ENCODE measurements around the gene RMRP. TPM values are rescaled to one million over a fixed set of nuclear protein-coding genes. Genes with fewer than 3 reads are reported as not detected.

The RMRP gene
- 30.5 TPM for polyA plus RNA-seq

GRCh38 chr9:35657546-35658136 is at the start of gene RMRP:
RMRP (minus strand) TSS chr9:35658019.
- Mint-ChIP-seq H3K27me3 (peaks cover 2% of the 10 kb centered on the region), H3K4me3 (peak within 1 kb of the TSS; percentile 87 to 96 (median 92)), H3K4me1 (peaks cover 39 to 63% (median 48%) of the 10 kb centered on the region in 3 donors), H3K9me3 (peaks cover 0 to 5% (median 0%) of the 10 kb centered on the region in 3 donors), H3K36me3 (peaks cover 2% of the 10 kb centered on the region), H3K27ac (peak within 1 kb of the TSS; percentile 99 to 100 (median 100))

GRCh38 chr9:35706951-35707350 is 49.1 kb upstream of the RMRP start:
- H3K4me1 Mint-ChIP-seq, result peaks cover 0 to 4% (median 0%) of the 10 kb centered on the region in 3 donors
- no peaks in the 10 kb centered on the region for H3K9me3 Mint-ChIP-seq
- H3K36me3 Mint-ChIP-seq, result peaks cover 3% of the 10 kb centered on the region
- no peak overlapping the region for H3K27ac Mint-ChIP-seq
- H3K27me3 Mint-ChIP-seq, result no peaks in the 10 kb centered on the region
- no peak overlapping the region for H3K4me3 Mint-ChIP-seq

GRCh38 chr9:35705836-35706430 is 48.1 kb upstream of the RMRP start:
- H3K4me1 Mint-ChIP-seq, result peaks cover 0 to 4% (median 0%) of the 10 kb centered on the region in 3 donors

GRCh38 chr9:35705372-35705771 is 47.6 kb upstream of the RMRP start:
- Mint-ChIP-seq H3K27me3 (no peaks in the 10 kb centered on the region), H3K27ac (no peak overlapping the region), H3K4me1 (peaks cover 0 to 4% (median 0%) of the 10 kb centered on the region in 3 donors), H3K4me3 (no peak overlapping the region), H3K36me3 (peaks cover 3% of the 10 kb centered on the region), H3K9me3 (no peaks in the 10 kb centered on the region)

More at GRCh38 chr9:35705836-35706430, 48.1 kb upstream of the RMRP start:
- H3K36me3 Mint-ChIP-seq, result peaks cover 3% of the 10 kb centered on the region
- no peaks in the 10 kb centered on the region for H3K27me3 Mint-ChIP-seq
- no peak overlapping the region for H3K4me3 Mint-ChIP-seq
- no peak overlapping the region for H3K27ac Mint-ChIP-seq
- H3K9me3 Mint-ChIP-seq, result no peaks in the 10 kb centered on the region

GRCh38 chr9:35703906-35704672 is 46.3 kb upstream of the RMRP start:
- Mint-ChIP-seq H3K4me1 (peaks cover 0 to 4% (median 0%) of the 10 kb centered on the region in 3 donors), H3K9me3 (no peaks in the 10 kb centered on the region), H3K27ac (no peak overlapping the region), H3K4me3 (no peak overlapping the region), H3K27me3 (no peaks in the 10 kb centered on the region), H3K36me3 (peaks cover 3% of the 10 kb centered on the region)

GRCh38 chr9:35702696-35703095 is 44.9 kb upstream of the RMRP start:
- Mint-ChIP-seq H3K27me3 (no peaks in the 10 kb centered on the region), H3K9me3 (no peaks in the 10 kb centered on the region), H3K36me3 (peaks cover 1% of the 10 kb centered on the region), H3K27ac (peak overlapping the region in 1 of 3 donors; percentile 54), H3K4me3 (no peak overlapping the region), H3K4me1 (peaks cover 0 to 4% (median 0%) of the 10 kb centered on the region in 3 donors)

GRCh38 chr9:35700942-35701341 is 43.1 kb upstream of the RMRP start:
- Mint-ChIP-seq H3K27ac (no peak overlapping the region), H3K4me3 (no peak overlapping the region), H3K9me3 (no peaks in the 10 kb centered on the region), H3K36me3 (peaks cover 1% of the 10 kb centered on the region), H3K4me1 (peaks cover 6% of the 10 kb centered on the region in 3 donors), H3K27me3 (no peaks in the 10 kb centered on the region)

GRCh38 chr9:35700031-35700430 is 42.2 kb upstream of the RMRP start:
- H3K27me3 Mint-ChIP-seq, result no peaks in the 10 kb centered on the region
- peaks cover 6% of the 10 kb centered on the region in 3 donors for H3K4me1 Mint-ChIP-seq
- no peaks in the 10 kb centered on the region for H3K9me3 Mint-ChIP-seq
- H3K27ac Mint-ChIP-seq, result no peak overlapping the region
- peaks cover 1% of the 10 kb centered on the region for H3K36me3 Mint-ChIP-seq
- no peak overlapping the region for H3K4me3 Mint-ChIP-seq

- Mint-ChIP-seq H3K27ac (peak overlapping the region in 1 of 3 donors; percentile 82), H3K36me3 (no peaks in the 10 kb centered on the region), H3K27me3 (no peaks in the 10 kb centered on the region), H3K4me3 (no peak overlapping the region), H3K4me1 (peaks cover 4 to 8% (median 6%) of the 10 kb centered on the region in 3 donors), H3K9me3 (no peaks in the 10 kb centered on the region)
Observed at GRCh38 chr9:35698231-35698630, 40.4 kb upstream of the RMRP start.

- H3K27ac Mint-ChIP-seq, result peak overlapping the region in 1 of 3 donors; percentile 85
Observed at GRCh38 chr9:35697486-35697885, 39.7 kb upstream of the RMRP start.

GRCh38 chr9:35696520-35697215 is 38.8 kb upstream of the RMRP start:
- peaks cover 5 to 10% (median 6%) of the 10 kb centered on the region in 3 donors for H3K4me1 Mint-ChIP-seq
- H3K9me3 Mint-ChIP-seq, result no peaks in the 10 kb centered on the region
- H3K27me3 Mint-ChIP-seq, result no peaks in the 10 kb centered on the region
- H3K27ac Mint-ChIP-seq, result peak overlapping the region in 2 of 3 donors; percentile 46 to 85
- no peaks in the 10 kb centered on the region for H3K36me3 Mint-ChIP-seq
- peak overlapping the region in 1 of 4 donors; percentile 5 for H3K4me3 Mint-ChIP-seq

More at GRCh38 chr9:35697486-35697885, 39.7 kb upstream of the RMRP start:
- no peaks in the 10 kb centered on the region for H3K9me3 Mint-ChIP-seq
- H3K36me3 Mint-ChIP-seq, result no peaks in the 10 kb centered on the region
- peaks cover 4 to 8% (median 6%) of the 10 kb centered on the region in 3 donors for H3K4me1 Mint-ChIP-seq
- no peaks in the 10 kb centered on the region for H3K27me3 Mint-ChIP-seq
- no peak overlapping the region for H3K4me3 Mint-ChIP-seq

- Mint-ChIP-seq H3K27me3 (no peaks in the 10 kb centered on the region), H3K36me3 (no peaks in the 10 kb centered on the region), H3K4me1 (peaks cover 6 to 12% (median 6%) of the 10 kb centered on the region in 3 donors), H3K27ac (no peak overlapping the region), H3K9me3 (no peaks in the 10 kb centered on the region), H3K4me3 (no peak overlapping the region)
Observed at GRCh38 chr9:35695943-35696401, 38.2 kb upstream of the RMRP start.

GRCh38 chr9:35691757-35692301 is 34.0 kb upstream of the RMRP start:
- peak overlapping the region; percentile 57 to 92 (median 87) for H3K4me3 Mint-ChIP-seq

GRCh38 chr9:35691334-35691650 is 33.5 kb upstream of the RMRP start:
- H3K4me1 Mint-ChIP-seq, result peaks cover under 1 to 6% (median 6%) of the 10 kb centered on the region in 3 donors
- peak overlapping the region; percentile 83 to 92 (median 92) for H3K4me3 Mint-ChIP-seq
- no peaks in the 10 kb centered on the region for H3K36me3 Mint-ChIP-seq
- H3K9me3 Mint-ChIP-seq, result no peaks in the 10 kb centered on the region
- H3K27me3 Mint-ChIP-seq, result no peaks in the 10 kb centered on the region
- H3K27ac Mint-ChIP-seq, result peak overlapping the region in 1 of 3 donors; percentile 65

More at GRCh38 chr9:35691757-35692301, 34.0 kb upstream of the RMRP start:
- H3K27me3 Mint-ChIP-seq, result no peaks in the 10 kb centered on the region
- peaks cover 6 to 12% (median 9%) of the 10 kb centered on the region in 3 donors for H3K4me1 Mint-ChIP-seq
- H3K36me3 Mint-ChIP-seq, result no peaks in the 10 kb centered on the region
- H3K27ac Mint-ChIP-seq, result peak overlapping the region in 2 of 3 donors; percentile 65 to 74
- H3K9me3 Mint-ChIP-seq, result no peaks in the 10 kb centered on the region
